HG02840 (cell line): ENCODE results near the gene SOHLH2.

ENCODE experiments used
- ATAC-seq: cut with Tn5 transposase; IDR thresholded peaks from one replicate; pipeline ENCODE4 v1.9.1; 2021; ENCODE audit warnings: mild to moderate bottlenecking, moderate library complexity, moderate number of reproducible peaks; ENCODE audit not compliant: unreplicated experiment, low FRiP score

SOHLH2 gene

DNA sequence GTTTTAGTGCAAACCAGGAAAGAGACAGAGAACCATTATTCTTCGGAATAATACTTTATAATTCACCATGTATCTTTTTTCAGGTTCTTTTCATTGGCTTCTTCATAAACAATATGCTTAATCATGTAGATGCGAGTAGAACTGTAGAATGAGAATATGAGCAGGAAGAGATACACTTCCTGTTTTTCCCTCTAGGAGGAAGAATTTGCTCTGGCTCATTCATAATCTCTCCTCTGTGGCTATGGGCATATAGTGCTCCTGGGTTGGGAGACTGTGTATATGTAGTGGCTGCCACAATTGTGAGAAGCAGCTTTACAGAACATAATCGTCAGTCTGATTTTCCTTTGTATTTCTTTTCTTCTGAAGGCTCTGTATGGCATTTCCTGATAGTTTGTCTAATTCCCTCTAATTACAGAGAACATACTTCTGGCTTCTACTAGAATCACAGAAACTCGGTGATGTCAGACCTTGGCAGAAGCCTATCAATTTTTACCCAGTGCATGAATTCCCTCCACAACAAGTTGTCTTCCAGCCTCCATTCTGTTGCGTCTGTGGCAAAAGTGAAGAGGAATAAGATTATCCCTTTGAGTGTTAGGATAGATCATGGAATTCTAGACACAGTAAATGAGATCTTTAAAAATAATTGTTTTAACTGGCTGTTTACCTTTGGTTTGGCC is 80.3 kb downstream of the SOHLH2 start:
- ATAC-seq, result no peak

- no peak for ATAC-seq
Observed at GRCh38 chr13:36132376-36132775, 82.0 kb downstream of the SOHLH2 start.

DNA sequence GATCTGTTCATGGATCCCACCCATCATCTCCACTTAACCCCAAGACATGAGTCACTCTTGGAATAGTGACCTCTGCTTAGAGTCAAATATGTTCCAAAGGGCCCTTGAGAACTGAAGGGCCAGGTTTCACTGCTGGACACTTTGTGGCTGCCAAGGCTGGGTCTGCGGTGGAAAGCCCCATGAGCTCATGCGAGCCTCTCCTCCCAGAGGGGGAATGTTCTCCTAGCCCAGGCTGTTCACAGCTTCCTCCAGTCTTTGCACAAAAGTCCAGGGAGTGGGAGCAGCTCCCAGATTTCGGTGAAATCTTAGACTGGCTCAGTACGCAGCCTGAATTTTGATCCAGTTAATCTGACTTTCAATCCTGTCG is 82.4 kb downstream of the SOHLH2 start:
- ATAC-seq, result no peak

DNA sequence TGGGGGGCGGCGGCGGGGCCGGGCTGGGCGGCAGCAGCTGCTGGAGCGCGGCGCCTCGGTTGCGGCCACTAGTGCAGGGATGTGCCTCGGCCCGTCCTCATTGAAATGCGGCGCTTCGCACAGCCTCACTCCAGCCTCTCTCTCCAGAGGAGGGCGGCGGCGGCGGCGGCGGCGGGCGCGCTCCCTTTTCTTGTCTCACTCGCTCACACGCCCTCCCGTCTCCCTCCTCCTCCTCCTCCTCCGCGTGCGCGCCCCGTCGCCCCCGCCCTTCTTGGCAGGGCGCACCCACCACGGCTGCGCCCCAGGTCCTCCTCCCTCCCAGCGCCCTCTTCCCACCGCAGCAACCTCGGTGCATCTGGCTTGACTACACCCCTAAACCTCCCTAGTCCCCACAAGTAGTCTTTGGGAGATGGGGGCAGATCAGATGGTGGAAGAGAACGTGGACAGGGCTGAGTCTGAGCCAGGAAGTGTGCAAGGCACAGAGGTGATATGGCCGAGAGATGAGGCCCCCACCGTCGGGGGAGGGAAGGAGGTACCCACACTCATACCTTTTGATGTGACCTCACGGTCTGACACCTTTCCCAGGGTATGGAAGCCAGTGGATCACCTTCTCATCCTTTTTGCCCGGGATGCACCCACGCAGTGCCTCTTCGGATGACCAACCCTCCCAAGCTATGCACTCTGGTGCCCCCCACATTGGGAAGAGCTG is 83.0 kb downstream of the SOHLH2 start, which contains the start of gene DCLK1:
DCLK1 (minus strand) TSS at position 161 of the 709 bp plus-strand sequence.
- no peak for ATAC-seq

- ATAC-seq, result no peak
Observed at GRCh38 chr13:36130552-36131221, 83.7 kb downstream of the SOHLH2 start.

GRCh38 chr13:36130193-36130551 is 84.2 kb downstream of the SOHLH2 start:
- no peak for ATAC-seq

GRCh38 chr13:36129539-36129938 is 84.8 kb downstream of the SOHLH2 start:
- no peak for ATAC-seq

GRCh38 chr13:36126491-36126890 is 87.9 kb downstream of the SOHLH2 start:
- ATAC-seq, result no peak

- no peak for ATAC-seq
Observed at GRCh38 chr13:36125841-36126240, 88.5 kb downstream of the SOHLH2 start.

GRCh38 chr13:36124236-36124822 is 90.0 kb downstream of the SOHLH2 start:
- no peak for ATAC-seq
